GM20000 (cell line): ENCODE results near the gene C6.

Experiments
- DNase-seq: peaks from one replicate; pipeline ENCODE4 v3.0.0; 2012; ENCODE audit warnings: low spot score
- TF ChIP-seq, protein P1 (sequence below): IDR thresholded peaks from 2 replicates; pipeline ENCODE4 v1.5.1; 2012; ENCODE audit warnings: mild to moderate bottlenecking, control low read depth; ENCODE audit errors: extremely low read depth, missing control alignments

The C6 gene

DNA sequence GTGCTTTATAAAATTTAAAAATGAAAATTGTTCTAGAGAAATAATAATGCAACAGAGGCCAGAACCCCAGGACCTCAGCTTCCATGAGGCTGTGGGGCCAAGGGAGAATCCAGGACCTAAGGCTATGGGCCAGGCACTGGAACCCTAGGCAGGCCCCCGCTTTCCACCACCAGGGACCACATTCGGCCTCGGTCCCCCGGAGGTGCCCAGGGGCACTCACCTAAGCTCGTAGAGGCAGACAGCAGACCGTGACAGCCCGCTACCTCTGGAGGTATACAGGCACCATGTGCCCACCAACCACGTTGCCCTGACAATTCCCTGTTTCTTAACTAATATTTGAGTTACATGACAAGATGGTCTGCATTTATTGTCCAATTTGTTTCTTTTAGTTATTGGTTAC lies 92.7 kb downstream of the C6 start:
- TF ChIP-seq, protein P1, sequence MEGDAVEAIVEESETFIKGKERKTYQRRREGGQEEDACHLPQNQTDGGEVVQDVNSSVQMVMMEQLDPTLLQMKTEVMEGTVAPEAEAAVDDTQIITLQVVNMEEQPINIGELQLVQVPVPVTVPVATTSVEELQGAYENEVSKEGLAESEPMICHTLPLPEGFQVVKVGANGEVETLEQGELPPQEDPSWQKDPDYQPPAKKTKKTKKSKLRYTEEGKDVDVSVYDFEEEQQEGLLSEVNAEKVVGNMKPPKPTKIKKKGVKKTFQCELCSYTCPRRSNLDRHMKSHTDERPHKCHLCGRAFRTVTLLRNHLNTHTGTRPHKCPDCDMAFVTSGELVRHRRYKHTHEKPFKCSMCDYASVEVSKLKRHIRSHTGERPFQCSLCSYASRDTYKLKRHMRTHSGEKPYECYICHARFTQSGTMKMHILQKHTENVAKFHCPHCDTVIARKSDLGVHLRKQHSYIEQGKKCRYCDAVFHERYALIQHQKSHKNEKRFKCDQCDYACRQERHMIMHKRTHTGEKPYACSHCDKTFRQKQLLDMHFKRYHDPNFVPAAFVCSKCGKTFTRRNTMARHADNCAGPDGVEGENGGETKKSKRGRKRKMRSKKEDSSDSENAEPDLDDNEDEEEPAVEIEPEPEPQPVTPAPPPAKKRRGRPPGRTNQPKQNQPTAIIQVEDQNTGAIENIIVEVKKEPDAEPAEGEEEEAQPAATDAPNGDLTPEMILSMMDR, result no peak
- no peak for DNase-seq

DNA sequence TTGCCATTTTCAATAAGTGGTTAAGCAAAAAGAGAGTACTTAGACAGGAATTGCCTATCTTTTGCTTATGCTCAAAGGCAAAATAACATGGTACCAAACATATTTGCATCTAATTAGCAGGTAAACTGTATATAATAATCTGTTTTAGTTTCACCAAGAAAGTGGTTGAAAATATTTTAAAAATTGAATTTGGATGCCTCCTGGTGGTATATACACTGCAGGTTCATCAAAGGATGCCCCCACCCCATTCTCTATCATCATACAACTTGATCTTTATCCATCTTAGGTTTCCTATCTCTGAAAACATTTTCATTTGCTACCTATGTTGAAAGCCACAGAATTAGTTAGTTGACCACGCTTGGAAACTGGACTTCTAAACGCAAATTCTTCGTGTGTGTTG lies 95.2 kb downstream of the C6 start:
- DNase-seq, result no peak
- TF ChIP-seq, protein P1, result no peak

DNA sequence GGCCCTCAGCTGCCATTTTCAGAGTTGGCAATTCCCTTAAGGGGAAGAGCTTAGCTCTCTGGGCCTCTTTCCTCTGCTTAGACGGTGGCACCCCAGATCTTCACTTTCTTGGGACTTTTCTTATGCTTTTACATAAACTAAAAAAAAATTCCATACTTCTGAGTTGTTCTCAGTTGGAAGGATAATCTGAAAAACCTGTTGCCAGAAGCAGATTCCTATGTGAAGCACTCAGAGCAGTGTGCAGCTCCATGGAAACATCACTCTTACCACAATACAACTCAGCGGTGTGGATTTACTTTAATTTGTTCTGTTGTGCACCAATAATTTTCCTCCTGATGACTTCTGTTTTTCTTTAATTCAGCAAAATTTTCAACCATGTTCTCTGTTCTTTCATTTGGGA lies 98.1 kb downstream of the C6 start:
- DNase-seq, result no peak
- TF ChIP-seq, protein P1, result no peak

DNA sequence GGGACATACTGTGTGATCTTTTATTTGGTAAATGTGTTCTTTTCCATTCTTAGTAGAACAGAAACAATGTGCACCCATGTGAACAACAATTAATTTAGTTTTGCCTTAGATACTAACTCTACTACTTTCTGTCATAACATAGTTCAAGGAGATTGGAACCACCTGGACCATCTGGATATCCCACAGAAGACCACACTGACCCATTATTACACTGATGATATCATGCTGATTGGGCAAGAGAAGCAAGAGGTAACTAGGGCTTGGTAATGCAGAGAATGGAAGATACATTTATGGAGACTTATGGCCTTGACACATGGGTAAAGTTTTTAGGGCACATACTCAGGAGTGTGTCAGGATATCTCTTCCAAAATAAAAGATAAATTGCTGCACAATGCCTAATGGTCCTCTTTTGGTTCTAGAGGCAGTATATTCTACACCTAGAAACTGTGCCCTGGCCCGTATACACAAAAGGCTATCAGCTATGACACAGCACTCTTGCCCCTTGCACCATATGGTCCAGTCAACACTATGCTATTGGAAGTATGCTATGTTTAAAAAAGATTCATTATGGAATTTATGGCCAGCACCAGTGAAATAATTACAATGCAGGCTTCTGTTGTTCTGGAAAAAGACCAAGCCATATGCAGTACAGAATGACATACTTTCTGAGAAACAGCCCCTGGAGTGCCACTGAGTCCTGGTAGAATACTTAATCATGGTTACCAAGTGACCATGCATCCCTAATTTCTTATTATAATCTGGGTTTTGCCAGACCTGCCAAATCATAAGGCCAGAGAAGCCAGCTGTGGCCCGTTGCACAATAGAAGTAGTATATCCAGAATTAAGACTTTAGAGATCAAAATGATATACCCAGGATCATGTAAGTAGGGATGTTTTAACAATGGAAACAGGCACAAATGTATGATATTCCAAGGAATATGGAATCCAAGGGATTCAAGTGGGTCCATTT lies 100.6 kb downstream of the C6 start:
- no peak for DNase-seq
- TF ChIP-seq, protein P1, result no peak

DNA sequence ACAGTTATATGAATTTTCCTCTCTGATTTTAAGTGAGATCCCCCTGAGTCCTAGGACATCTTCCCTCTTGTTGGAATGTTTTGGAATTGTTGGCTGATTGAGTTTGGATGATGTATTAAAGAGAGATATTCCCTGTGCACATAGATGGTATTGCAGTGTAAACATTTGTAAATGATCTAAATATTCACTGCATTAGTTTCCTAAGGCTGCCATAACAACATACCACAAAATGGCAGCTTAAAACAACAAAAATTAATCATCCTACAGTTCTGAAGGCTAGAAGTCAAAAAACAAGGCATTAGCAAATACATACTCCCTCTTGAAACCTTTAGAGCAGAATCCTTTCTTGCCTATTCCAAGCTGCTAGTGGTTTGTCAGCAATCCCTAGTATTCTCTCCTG lies 104.1 kb downstream of the C6 start:
- TF ChIP-seq, protein P1, result no peak
- no peak for DNase-seq

DNA sequence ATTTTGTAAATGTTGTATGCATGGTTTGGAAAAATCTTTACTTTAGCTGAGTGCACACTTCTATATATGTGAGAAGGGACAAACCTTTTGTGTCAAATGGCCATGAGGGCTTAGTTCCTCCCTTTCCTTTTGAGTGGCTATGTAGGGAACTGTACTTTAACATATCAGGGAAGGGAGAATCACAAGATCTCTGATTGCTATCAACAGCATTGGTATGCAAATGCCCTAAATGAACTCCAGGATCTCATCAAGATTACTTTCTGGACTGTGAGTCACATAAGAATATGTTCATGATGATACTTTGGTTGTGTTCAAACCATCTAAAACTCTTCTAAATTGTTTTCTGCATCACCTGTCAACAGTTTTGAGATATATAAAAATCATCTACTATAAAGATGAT lies 111.0 kb downstream of the C6 start:
- DNase-seq, result no peak
- TF ChIP-seq, protein P1, result no peak

DNA sequence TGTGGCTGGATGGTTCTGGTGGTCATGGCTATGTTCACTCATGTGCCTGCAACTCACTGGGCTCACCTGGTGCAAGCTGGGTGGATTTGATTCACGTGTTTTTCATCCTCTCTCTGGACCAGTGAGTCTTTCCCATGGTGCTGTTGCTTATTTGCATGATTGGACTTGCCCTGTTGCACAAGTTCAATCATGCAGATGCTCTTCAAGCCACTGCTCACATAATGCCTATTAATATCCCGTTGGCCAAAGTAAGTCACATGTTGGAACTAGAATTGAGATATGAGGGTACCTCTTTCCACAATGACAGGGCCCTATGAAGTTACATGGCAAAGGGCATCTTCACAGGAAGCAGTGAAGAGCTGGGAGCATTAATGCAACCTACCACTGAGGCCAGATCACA lies 115.7 kb downstream of the C6 start:
- DNase-seq, result no peak
- TF ChIP-seq, protein P1, result no peak
